KBM-7 (cell line): ENCODE measurements around the gene RCC2.

Source experiments
- DNase-seq: peaks from one replicate; pipeline ENCODE4 v3.0.0-alpha.2; 2015
- in situ Hi-C: fragments of 300-500 bp; cut with MboI; formaldehyde crosslinking; loops from 2 replicates; pipeline ENCODE4 v1.14.3; 2020; ENCODE audit warnings: low sequenced_read_pairs, low pct_unique_long_range_greater_than_20kb, mixed read lengths

Gene RCC2

GRCh38 chr1:17397910-17398695 lies 41.4 kb downstream of the RCC2 start:
- in situ Hi-C loops = no loop called here
- DNase-seq = no peak

- DNase-seq = no peak
- in situ Hi-C loops = no loop called here
Observed at GRCh38 chr1:17393230-17393629, 46.2 kb downstream of the RCC2 start.

- DNase-seq = no peak
- in situ Hi-C loops = no loop called here
Observed at GRCh38 chr1:17392199-17392740, 47.2 kb downstream of the RCC2 start.

- DNase-seq = no peak
- in situ Hi-C loops = no loop called here
Observed at GRCh38 chr1:17381161-17381560, 58.3 kb downstream of the RCC2 start.

GRCh38 chr1:17377325-17377953 lies 62.0 kb downstream of the RCC2 start:
- DNase-seq = no peak
- in situ Hi-C loops = no loop called here

- no peak for DNase-seq
- in situ Hi-C loops = no loop called here
Observed at GRCh38 chr1:17375651-17376050, 63.8 kb downstream of the RCC2 start.

- in situ Hi-C loops = no loop called here
- no peak for DNase-seq
Observed at GRCh38 chr1:17372955-17373354, 66.5 kb downstream of the RCC2 start.

GRCh38 chr1:17371896-17372295 lies 67.6 kb downstream of the RCC2 start, which contains the start of gene PADI6:
Gene PADI6, plus strand, starts transcription at chr1:17372196. Its CDS starts 50 bp downstream, at chr1:17372246.
- in situ Hi-C loops = no loop called here

GRCh38 chr1:17370618-17371017 lies 68.9 kb downstream of the RCC2 start:
- in situ Hi-C loops = no loop called here
- DNase-seq = peak; percentile 18

More at GRCh38 chr1:17371896-17372295, 67.6 kb downstream of the RCC2 start, which contains the start of gene PADI6:
- no peak for DNase-seq

GRCh38 chr1:17369466-17369865 lies 70.0 kb downstream of the RCC2 start:
- in situ Hi-C loops = no loop called here
- no peak for DNase-seq

- in situ Hi-C loops = no loop called here
Observed at GRCh38 chr1:17365293-17365692, 74.2 kb downstream of the RCC2 start.

GRCh38 chr1:17363771-17364170 lies 75.7 kb downstream of the RCC2 start:
- DNase-seq = no peak
- in situ Hi-C loops = no loop called here

More at GRCh38 chr1:17365293-17365692, 74.2 kb downstream of the RCC2 start:
- DNase-seq = peak; percentile 44

- no peak for DNase-seq
- in situ Hi-C loops = no loop called here
Observed at GRCh38 chr1:17363351-17363750, 76.1 kb downstream of the RCC2 start.

- in situ Hi-C loops = no loop called here
- no peak for DNase-seq
Observed at GRCh38 chr1:17361687-17362086, 77.8 kb downstream of the RCC2 start.

- in situ Hi-C loops = no loop called here
- DNase-seq = no peak
Observed at GRCh38 chr1:17360272-17360956, 79.1 kb downstream of the RCC2 start.

GRCh38 chr1:17359808-17360207 lies 79.7 kb downstream of the RCC2 start:
- in situ Hi-C loops = no loop called here

GRCh38 chr1:17359031-17359430 lies 80.4 kb downstream of the RCC2 start:
- in situ Hi-C loops = no loop called here

More at GRCh38 chr1:17359808-17360207, 79.7 kb downstream of the RCC2 start:
- no peak for DNase-seq

GRCh38 chr1:17358557-17358956 lies 80.9 kb downstream of the RCC2 start:
- in situ Hi-C loops = no loop called here
- no peak for DNase-seq

More at GRCh38 chr1:17359031-17359430, 80.4 kb downstream of the RCC2 start:
- DNase-seq = no peak
